Naive thymus-derived CD4-positive, alpha-beta T cell (primary cell): ENCODE results near the gene PRDM1. TPM values are rescaled to one million over a fixed set of nuclear protein-coding genes. Genes with fewer than 3 reads are reported as not detected.
A peak's percentile ranks its signal among the peaks of the same experiment; 100 is the strongest.

ENCODE experiments used
- ATAC-seq: fragments of 150-1000 bp; cut with Tn5 transposase; 2 replicates; pipeline ENCODE4 v1.10.0; 2021; ENCODE audit warnings: mild to moderate bottlenecking, moderate library complexity
- CTCF ChIA-PET: fragments of 350-600 bp; sonication (Branson Sonifier 250); formaldehyde crosslinking; loops from one replicate; lab custom pipeline; 2021; ENCODE audit warnings: antibody characterized with exemption; lab: Charles Lee
- POLR2A ChIA-PET: fragments of 350-600 bp; sonication (Branson Sonifier 250); formaldehyde crosslinking; loops from one replicate; lab custom pipeline; 2021; ENCODE audit warnings: antibody characterized with exemption, inconsistent platforms; lab: Charles Lee
- DNase-seq, 9 donors: peaks; one replicate each; pipeline versions ENCODE4 v3.0.0 to v3.0.0-alpha.2; 2020 to 2022; ENCODE audit warnings: mixed read lengths in 1 of 9
- H3K27ac ChIP-seq: one replicate; pipeline ENCODE4 v1.7.0; 2013; ENCODE audit warnings: mild to moderate bottlenecking, low read depth, low read length, moderate library complexity
- H3K27me3 ChIP-seq, 2 donors: one replicate each; pipeline ENCODE4 v1.7.0; 2013; ENCODE audit warnings: low read length in 2 of 2, mild to moderate bottlenecking in 2 of 2, moderate library complexity in 2 of 2; ENCODE audit not compliant: control insufficient read depth in 2 of 2, insufficient read depth in 2 of 2
- H3K36me3 ChIP-seq, 3 experiments: 1 replicate in 2 of 3; 2 replicates in 1 of 3; pipeline ENCODE4 v1.7.0; 2013; ENCODE audit warnings: low read length in 3 of 3, mild to moderate bottlenecking in 3 of 3, moderate library complexity in 1 of 3; ENCODE audit not compliant: insufficient read depth in 3 of 3, control insufficient read depth in 2 of 3
- H3K4me1 ChIP-seq, 2 donors: one replicate each; pipeline ENCODE4 v1.7.0; 2013; ENCODE audit warnings: low read length in 2 of 2, mild to moderate bottlenecking in 2 of 2, moderate library complexity in 1 of 2; ENCODE audit not compliant: control insufficient read depth in 2 of 2, insufficient read depth in 2 of 2
- H3K4me3 ChIP-seq: 2 replicates; pipeline ENCODE4 v1.7.0; 2013; ENCODE audit warnings: mild to moderate bottlenecking, low read length
- H3K9me3 ChIP-seq, 3 experiments: 1 replicate in 2 of 3; 2 replicates in 1 of 3; pipeline ENCODE4 v1.7.0; 2013; ENCODE audit warnings: low read length in 3 of 3; ENCODE audit not compliant: control insufficient read depth in 2 of 3
- H3K27ac Mint-ChIP-seq, 9 donors: one replicate each; pipeline ENCODE4 v1.8.0; 2020 to 2022; ENCODE audit warnings: mixed read lengths in 9 of 9, mild to moderate bottlenecking in 8 of 9, moderate library complexity in 5 of 9, inconsistent platforms in 2 of 9
- H3K27me3 Mint-ChIP-seq, 5 donors: one replicate each; pipeline ENCODE4 v1.8.0; 2021 to 2022; ENCODE audit warnings: mixed read lengths in 5 of 5, mild to moderate bottlenecking in 1 of 5
- H3K36me3 Mint-ChIP-seq, 5 donors: one replicate each; pipeline ENCODE4 v1.8.0; 2020 to 2022; ENCODE audit warnings: mixed read lengths in 5 of 5, mild to moderate bottlenecking in 3 of 5, inconsistent platforms in 1 of 5
- H3K4me1 Mint-ChIP-seq, 7 donors: one replicate each; pipeline ENCODE4 v1.8.0; 2020 to 2022; ENCODE audit warnings: mixed read lengths in 7 of 7, mild to moderate bottlenecking in 3 of 7, inconsistent platforms in 1 of 7
- H3K4me3 Mint-ChIP-seq, 10 donors: one replicate each; pipeline ENCODE4 v1.8.0; 2020 to 2022; ENCODE audit warnings: mild to moderate bottlenecking in 10 of 10, mixed read lengths in 10 of 10, moderate library complexity in 6 of 10, inconsistent platforms in 2 of 10
- H3K9me3 Mint-ChIP-seq, 11 donors: one replicate each; pipeline ENCODE4 v1.8.0; 2020 to 2022; ENCODE audit warnings: mixed read lengths in 11 of 11, mild to moderate bottlenecking in 4 of 11, inconsistent platforms in 1 of 11, moderate library complexity in 1 of 11
- intact Hi-C, 2 donors: fragments of 100-400 bp; cut with micrococcal nuclease; formaldehyde crosslinking; loops; one replicate each; pipeline ENCODE4 v1.15.1; 2023
- polyA plus RNA-seq, 2 donors: library from polyadenylated mRNA; unstranded; fragments of 300-500 nt; fragmentation: Illumina TruSeq; gene quantifications; one replicate each; pipeline ENCODE4 v1.2.3, GENCODE V29; 2021
- total RNA-seq, 6 experiments: library from RNA in 5 of 6; stranded (reverse) in 5 of 6; gene quantifications; 1 replicate in 5 of 6; 2 replicates in 1 of 6; pipeline ENCODE4 v1.2.3 and lab custom pipeline; 2021 to 2026

Gene PRDM1
- total and polyA plus RNA-seq, 7 experiments from 2014 or later: 2.0 to 64.1 (median 5.6) TPM

DNA sequence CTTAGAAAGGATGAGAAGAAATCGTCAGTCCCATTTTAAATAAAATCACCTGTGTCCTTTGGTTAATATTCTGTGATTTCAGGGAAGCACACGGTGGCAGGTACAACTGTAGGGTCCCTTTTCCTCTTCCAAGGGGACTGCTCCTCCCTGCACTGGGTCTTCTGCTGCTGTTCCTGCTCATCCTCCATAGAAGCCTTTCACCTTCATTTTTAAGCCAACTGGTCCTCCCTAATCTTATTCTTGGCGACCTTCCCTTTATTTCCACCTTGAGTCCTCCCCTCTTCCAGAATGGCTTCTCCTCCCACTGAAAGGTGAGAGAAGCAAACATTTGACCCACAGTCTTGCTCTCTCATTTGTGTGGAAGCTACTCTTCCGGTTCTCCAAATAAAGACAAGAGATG lies 4.4 kb upstream of the PRDM1 start:
- Histone ChIP-seq H3K9me3 (no peaks in the 10 kb centered on the region), H3K27me3 (no peaks in the 10 kb centered on the region), H3K27ac (no peak overlapping the region), H3K4me3 (no peak overlapping the region), H3K36me3 (no peaks in the 10 kb centered on the region), H3K4me1 (peaks cover 26 to 34% of the 10 kb centered on the region in 2 donors)
- H3K4me1 Mint-ChIP-seq: peaks cover 34 to 59% (median 46%) of the 10 kb centered on the region in 7 donors
- no peak overlapping the region for H3K4me3 Mint-ChIP-seq
- no peaks in the 10 kb centered on the region for H3K9me3 Mint-ChIP-seq
- no peak for DNase-seq
- peaks cover 0 to 37% (median 4%) of the 10 kb centered on the region in 5 donors for H3K27me3 Mint-ChIP-seq
- peak overlapping the region in 1 of 9 donors; percentile 60 for H3K27ac Mint-ChIP-seq
- intact Hi-C loops: loop anchor here in 1 of 2 donors (2.0 kb wide), 1 partner anchor 15 kb away; no protein-coding TSS in a partner anchor
- peaks cover 0 to 16% (median 0%) of the 10 kb centered on the region in 5 donors for H3K36me3 Mint-ChIP-seq
- POLR2A ChIA-PET: interaction anchor here (1.1 kb wide), 1 partner anchor 8 kb away, joined by 3 read pairs; no protein-coding TSS in a partner anchor
- CTCF ChIA-PET: no interaction called here
- ATAC-seq: no peak

DNA sequence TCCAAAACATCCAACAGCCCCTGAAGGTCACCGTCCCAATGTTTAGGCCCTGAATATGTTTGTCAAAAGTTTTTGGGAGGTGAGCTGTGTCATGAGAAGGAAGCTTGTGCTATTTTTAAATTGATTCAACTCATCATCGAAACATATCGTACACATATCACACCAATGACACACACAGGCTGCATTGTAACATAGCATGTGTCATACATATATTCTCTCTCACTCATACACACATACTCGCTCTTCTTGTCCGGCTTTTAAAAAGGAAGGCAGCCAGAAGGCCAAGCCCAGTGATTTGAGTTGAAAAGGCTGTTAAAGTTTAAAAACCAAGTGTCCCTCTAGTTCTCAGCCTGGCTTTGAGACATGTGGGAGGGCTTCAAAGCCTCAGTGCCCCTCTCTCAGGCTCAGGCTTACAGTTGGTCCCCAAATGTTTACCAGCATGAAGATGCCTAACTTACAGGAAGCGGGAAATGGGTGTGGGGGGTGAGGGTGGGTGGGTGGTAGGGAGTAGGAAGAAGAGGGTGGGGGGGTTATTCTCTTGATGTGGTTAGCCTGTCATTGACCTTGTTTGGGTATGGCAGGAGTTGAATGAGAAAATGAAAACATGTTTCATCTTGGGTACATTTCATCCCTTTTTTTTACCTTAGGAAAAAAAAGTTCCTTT lies 3.3 kb upstream of the PRDM1 start:
- Mint-ChIP-seq H3K27me3 (peaks cover 5 to 27% (median 8%) of the 10 kb centered on the region in 5 donors), H3K36me3 (peaks cover 0 to 20% (median 0%) of the 10 kb centered on the region in 5 donors), H3K4me1 (peaks cover 41 to 64% (median 57%) of the 10 kb centered on the region in 7 donors), H3K27ac (peak overlapping the region in 7 of 9 donors; percentile 1 to 78 (median 59)), H3K4me3 (peak overlapping the region in 9 of 10 donors; percentile 21 to 89 (median 49)), H3K9me3 (no peaks in the 10 kb centered on the region)
- Histone ChIP-seq H3K36me3 (no peaks in the 10 kb centered on the region), H3K4me1 (peaks cover 38 to 45% of the 10 kb centered on the region in 2 donors), H3K4me3 (no peak overlapping the region), H3K27ac (no peak overlapping the region), H3K27me3 (no peaks in the 10 kb centered on the region), H3K9me3 (no peaks in the 10 kb centered on the region)
- ChIA-PET POLR2A (interaction anchor here (0.7 to 1.1 kb wide), 2 partner anchors 9 to 219 kb away, joined by 3 to 4 read pairs; no protein-coding TSS in a partner anchor), CTCF (interaction anchor here (0.8 to 2.0 kb wide), 3 partner anchors 11 to 140 kb away, joined by 3 to 5 read pairs (median 5); no protein-coding TSS in a partner anchor)
- no peak for ATAC-seq
- no peak for DNase-seq
- intact Hi-C loops: loop anchor here in 1 of 2 donors (2.0 kb wide), 1 partner anchor 14 kb away; no protein-coding TSS in a partner anchor

DNA sequence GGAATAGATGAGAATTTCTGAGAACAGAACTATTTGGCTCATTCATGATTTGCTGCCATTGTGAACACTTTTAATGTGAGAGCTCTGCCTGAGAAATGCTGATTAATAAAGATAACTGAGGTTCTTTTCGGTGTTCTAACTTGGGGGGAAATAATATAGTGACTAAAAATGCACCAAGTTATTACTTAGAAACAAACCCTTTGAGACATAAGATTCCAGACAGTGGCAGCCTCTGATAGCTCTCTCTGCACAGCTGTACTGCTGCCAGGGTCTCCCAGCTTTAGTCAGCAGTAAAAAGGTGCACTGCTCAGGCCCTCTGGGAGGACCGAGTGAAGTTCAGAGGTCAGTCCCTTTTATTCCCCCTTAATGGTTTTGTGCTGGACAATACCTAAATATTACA lies 2.5 kb upstream of the PRDM1 start:
- H3K27me3 ChIP-seq: peaks cover 0 to 7% of the 10 kb centered on the region in 2 donors
- Mint-ChIP-seq H3K27ac (peak overlapping the region in 5 of 9 donors; percentile 5 to 62 (median 25)), H3K27me3 (peaks cover 5 to 24% (median 11%) of the 10 kb centered on the region in 5 donors), H3K36me3 (peaks cover 0 to 22% (median 0%) of the 10 kb centered on the region in 5 donors), H3K9me3 (no peaks in the 10 kb centered on the region), H3K4me1 (peaks cover 46 to 71% (median 64%) of the 10 kb centered on the region in 7 donors), H3K4me3 (peak overlapping the region in 9 of 10 donors; percentile 13 to 89 (median 47))
- intact Hi-C loops: loop anchor here in 1 of 2 donors (2.0 kb wide), 1 partner anchor 13 kb away; no protein-coding TSS in a partner anchor
- H3K27ac ChIP-seq: no peak overlapping the region
- peaks cover 45 to 50% of the 10 kb centered on the region in 2 donors for H3K4me1 ChIP-seq
- H3K4me3 ChIP-seq: no peak overlapping the region
- no peaks in the 10 kb centered on the region for H3K36me3 ChIP-seq
- CTCF ChIA-PET: interaction anchor here (0.8 to 2.0 kb wide), 3 partner anchors 10 to 139 kb away, joined by 3 to 5 read pairs (median 5); no protein-coding TSS in a partner anchor
- H3K9me3 ChIP-seq: no peaks in the 10 kb centered on the region
- DNase-seq (no peak), ATAC-seq (no peak)
- POLR2A ChIA-PET: interaction anchor here (0.7 kb wide), 1 partner anchor 15 kb away, joined by 3 read pairs; no protein-coding TSS in a partner anchor

DNA sequence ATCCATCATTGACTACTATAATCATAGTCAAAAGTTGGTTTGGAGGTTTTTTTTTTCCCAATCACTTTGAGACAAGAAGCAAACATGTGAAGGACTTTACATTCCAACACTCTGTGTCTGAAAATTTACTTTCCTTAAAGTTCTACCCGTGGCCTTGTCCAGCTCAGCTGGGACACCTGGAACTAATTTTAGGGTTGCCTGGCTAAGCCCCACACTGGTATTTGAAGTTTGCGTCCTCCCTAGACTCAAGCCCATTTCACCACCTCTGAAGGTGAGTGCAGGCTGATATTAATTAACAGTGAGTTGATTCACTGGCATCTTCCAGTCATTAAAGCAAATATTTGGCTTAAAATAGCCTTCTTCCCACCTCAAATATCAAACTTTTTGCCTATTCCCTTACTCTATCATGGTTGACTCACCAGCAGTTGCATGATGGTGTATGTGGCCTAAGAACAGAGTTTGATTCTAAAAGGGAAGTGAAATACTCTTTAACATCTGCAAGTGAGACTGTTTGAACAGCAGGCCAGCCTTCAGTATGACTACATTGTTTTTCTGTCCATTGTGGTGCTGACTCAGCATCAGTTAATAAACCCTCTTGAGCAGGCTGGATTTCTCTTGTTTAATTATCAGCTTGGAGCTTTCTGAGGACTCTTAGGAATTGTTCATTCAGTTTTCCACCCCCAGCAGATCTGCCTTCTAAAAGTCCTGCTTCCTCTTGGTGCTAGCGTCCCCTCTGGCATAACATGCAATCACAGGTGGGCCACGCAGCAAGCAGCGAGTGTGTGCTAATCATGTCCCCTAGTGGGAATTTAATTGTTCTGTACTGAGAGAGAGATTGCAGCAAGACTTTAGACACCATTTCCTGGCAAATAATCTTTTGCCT lies 1.8 kb upstream of the PRDM1 start:
- intact Hi-C loops: no loop called here
- peak; percentile 58 for ATAC-seq
- peaks cover 5 to 31% (median 14%) of the 10 kb centered on the region in 5 donors for H3K27me3 Mint-ChIP-seq
- no peaks in the 10 kb centered on the region for H3K36me3 ChIP-seq
- H3K36me3 Mint-ChIP-seq: peaks cover 0 to 29% (median 0%) of the 10 kb centered on the region in 5 donors
- CTCF ChIA-PET: interaction anchor here (0.8 to 2.0 kb wide), 2 partner anchors 9 to 13 kb away, joined by 3 to 5 read pairs; no protein-coding TSS in a partner anchor
- H3K4me3 Mint-ChIP-seq: peak overlapping the region in 9 of 10 donors; percentile 3 to 89 (median 43)
- H3K9me3 Mint-ChIP-seq: no peaks in the 10 kb centered on the region
- H3K4me3 ChIP-seq: no peak overlapping the region
- peak overlapping the region in 5 of 9 donors; percentile 5 to 57 (median 17) for H3K27ac Mint-ChIP-seq
- H3K27me3 ChIP-seq: peaks cover 0 to 13% of the 10 kb centered on the region in 2 donors
- POLR2A ChIA-PET: interaction anchor here (0.7 kb wide), 1 partner anchor 15 kb away, joined by 3 read pairs; no protein-coding TSS in a partner anchor
- H3K4me1 Mint-ChIP-seq: peaks cover 46 to 78% (median 67%) of the 10 kb centered on the region in 7 donors
- DNase-seq: no peak
- no peaks in the 10 kb centered on the region for H3K9me3 ChIP-seq
- peaks cover 45 to 50% of the 10 kb centered on the region in 2 donors for H3K4me1 ChIP-seq
- H3K27ac ChIP-seq: no peak overlapping the region

DNA sequence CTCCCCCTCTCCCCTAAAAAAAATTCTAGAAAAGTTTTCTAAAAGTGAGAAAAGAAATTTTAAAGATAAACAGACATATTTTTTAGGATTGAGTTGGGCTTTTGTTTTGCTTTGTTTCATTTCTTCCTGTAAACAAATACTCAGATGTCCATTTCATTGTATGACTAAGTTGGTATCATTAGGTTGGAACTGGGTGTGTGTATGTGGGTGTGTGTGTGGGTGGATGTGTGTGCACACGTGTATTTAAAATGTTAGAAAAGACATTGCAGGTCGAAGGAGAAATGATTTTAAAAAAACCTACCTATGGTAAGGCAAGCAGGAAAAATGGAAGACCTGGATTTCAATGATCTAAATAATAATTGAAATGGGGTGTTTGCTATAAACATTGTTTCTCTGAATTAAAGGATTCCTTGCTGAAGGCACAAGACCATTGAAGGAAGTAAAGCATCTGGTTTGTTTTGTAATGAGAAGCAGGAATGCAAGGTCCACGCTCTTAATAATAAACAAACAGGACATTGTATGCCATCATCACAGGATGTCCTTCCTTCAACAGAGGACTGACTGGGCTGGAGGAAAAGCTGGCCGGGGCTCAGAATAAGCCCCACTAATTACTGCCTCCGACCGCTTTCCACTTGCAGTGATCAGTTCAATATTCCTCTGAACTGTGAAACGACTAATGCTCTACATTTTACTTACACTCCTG lies 996 bp upstream of the PRDM1 start:
- Histone ChIP-seq H3K27me3 (peaks cover 0 to 14% of the 10 kb centered on the region in 2 donors), H3K27ac (no peak overlapping the region), H3K4me3 (no peak overlapping the region), H3K4me1 (peaks cover 50 to 52% of the 10 kb centered on the region in 2 donors), H3K9me3 (no peaks in the 10 kb centered on the region), H3K36me3 (no peaks in the 10 kb centered on the region)
- H3K36me3 Mint-ChIP-seq: peaks cover 0 to 36% (median 0%) of the 10 kb centered on the region in 5 donors
- no peaks in the 10 kb centered on the region for H3K9me3 Mint-ChIP-seq
- H3K27ac Mint-ChIP-seq: peak overlapping the region in 5 of 9 donors; percentile 1 to 86 (median 80)
- peaks cover 50 to 82% (median 72%) of the 10 kb centered on the region in 7 donors for H3K4me1 Mint-ChIP-seq
- peaks cover 10 to 39% (median 18%) of the 10 kb centered on the region in 5 donors for H3K27me3 Mint-ChIP-seq
- intact Hi-C loops: no loop called here
- CTCF ChIA-PET: no interaction called here
- ATAC-seq (no peak), DNase-seq (no peak)
- peak overlapping the region; percentile 37 to 95 (median 86) for H3K4me3 Mint-ChIP-seq
- POLR2A ChIA-PET: interaction anchor here (1.3 kb wide), 1 partner anchor 9 kb away, joined by 4 read pairs; no protein-coding TSS in a partner anchor
